Neural progenitor cell (in vitro differentiated cells): ENCODE measurements around the gene LGALS9C.
"Not testable (repeated sequence)": the region's sequence is repeated elsewhere in the genome, so short reads cannot be mapped to it uniquely, and the experiment has no call there.

ENCODE experiments used
- EZH2 ChIP-seq: fragments of 200-600 bp; sonication (generic); IDR thresholded peaks from 2 replicates; pipeline ENCODE4 v1.6.1; 2017; ENCODE audit warnings: antibody characterized with exemption, mild to moderate bottlenecking, moderate library complexity
- EZH2phosphoT487 ChIP-seq: fragments of 200-600 bp; sonication (generic); IDR thresholded peaks from 2 replicates; pipeline ENCODE4 v1.6.1; 2017; ENCODE audit warnings: antibody characterized with exemption
- TF ChIP-seq, protein P1 (sequence below): fragments of 200-600 bp; sonication (generic); IDR thresholded peaks from 2 replicates; pipeline ENCODE4 v1.5.1; 2017; ENCODE audit warnings: antibody characterized with exemption, mild to moderate bottlenecking

DNA sequence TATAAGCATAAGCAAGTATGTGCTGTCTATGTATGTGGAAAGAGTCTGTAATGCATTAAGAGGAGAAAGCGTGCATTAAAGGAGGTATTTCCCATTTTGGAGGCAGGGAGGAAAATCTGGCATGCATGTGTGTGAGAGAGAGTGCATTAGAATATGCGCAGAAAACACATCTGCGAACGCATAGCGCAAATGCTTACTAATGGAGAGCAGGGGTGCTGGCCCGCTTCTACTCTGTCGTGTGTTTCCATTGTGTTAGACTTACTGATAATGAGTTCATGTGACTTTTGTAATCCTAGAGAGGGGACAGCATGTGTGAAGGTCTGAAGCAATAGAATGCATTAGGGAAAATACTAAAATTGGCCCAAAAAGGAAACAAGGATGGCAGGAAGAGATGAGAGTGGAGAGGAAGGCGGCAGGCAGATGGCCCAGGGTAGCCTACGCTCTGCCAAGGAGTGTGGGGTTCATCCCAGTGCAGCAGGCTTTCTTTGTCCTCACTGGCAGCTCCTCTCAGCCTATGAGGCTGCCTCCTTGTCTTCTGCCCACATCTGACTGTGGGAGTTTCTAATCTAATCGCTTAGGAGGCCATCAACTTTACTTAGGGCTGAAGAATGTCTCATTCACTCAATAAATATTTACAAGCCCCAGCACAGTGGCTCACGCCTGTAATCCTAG is 12.6 kb upstream of the LGALS9C start:
- not testable (repeated sequence) for TF ChIP-seq EZH2, EZH2phosphoT487
- TF ChIP-seq, protein P1, sequence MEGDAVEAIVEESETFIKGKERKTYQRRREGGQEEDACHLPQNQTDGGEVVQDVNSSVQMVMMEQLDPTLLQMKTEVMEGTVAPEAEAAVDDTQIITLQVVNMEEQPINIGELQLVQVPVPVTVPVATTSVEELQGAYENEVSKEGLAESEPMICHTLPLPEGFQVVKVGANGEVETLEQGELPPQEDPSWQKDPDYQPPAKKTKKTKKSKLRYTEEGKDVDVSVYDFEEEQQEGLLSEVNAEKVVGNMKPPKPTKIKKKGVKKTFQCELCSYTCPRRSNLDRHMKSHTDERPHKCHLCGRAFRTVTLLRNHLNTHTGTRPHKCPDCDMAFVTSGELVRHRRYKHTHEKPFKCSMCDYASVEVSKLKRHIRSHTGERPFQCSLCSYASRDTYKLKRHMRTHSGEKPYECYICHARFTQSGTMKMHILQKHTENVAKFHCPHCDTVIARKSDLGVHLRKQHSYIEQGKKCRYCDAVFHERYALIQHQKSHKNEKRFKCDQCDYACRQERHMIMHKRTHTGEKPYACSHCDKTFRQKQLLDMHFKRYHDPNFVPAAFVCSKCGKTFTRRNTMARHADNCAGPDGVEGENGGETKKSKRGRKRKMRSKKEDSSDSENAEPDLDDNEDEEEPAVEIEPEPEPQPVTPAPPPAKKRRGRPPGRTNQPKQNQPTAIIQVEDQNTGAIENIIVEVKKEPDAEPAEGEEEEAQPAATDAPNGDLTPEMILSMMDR, result not testable (repeated sequence)
